Measurements from ENCODE around the gene CAV1.
"Not testable (repeated sequence)": the region's sequence is repeated elsewhere in the genome, so short reads cannot be mapped to it uniquely, and the experiment has no call there.

The CAV1 gene

DNA sequence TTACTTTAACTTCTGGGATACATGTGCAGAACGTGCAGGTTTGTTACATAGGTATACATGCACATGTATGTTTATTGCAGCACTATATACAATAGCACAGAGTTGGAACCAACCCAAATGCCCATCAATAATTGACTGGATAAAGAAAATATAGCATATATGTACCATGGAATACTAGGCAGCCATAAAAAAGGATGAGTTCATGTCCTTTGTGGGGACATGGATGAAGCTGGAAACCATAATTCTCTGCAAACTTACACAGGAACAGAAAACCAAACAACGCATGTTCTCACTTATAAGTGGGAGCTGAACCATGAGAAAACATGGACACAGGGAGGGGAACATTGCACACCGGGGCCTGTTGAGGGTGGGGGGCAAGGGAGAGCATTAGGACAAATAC is 62.4 kb downstream of the CAV1 start:
- not testable (repeated sequence) for ATAC-seq

DNA sequence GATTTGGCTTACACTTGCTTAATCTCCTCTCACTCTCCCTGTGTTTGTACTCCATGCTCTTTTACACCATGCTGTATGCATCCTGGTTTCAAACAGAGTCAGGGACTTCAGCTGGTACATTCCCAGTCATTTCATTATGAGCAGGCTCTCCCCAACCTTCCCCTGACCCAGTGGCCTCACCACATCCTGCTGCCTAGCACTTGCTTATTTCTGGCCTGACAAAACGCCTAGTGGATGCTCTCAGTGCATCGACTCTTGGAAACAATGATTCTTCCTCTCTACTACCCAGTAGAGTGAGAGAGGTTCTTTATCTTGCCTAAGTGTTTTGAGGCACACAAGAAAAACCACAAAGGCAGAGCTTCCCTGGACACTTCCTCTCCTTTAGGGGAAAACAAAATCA is 63.4 kb downstream of the CAV1 start:
- H3K4me3 Mint-ChIP-seq: no peak overlapping the region
- H3K27ac Mint-ChIP-seq: no peak overlapping the region
- peaks cover 14% of the 10 kb centered on the region for H3K27me3 Mint-ChIP-seq
- no peaks in the 10 kb centered on the region for H3K9me3 Mint-ChIP-seq
- no peaks in the 10 kb centered on the region for H3K36me3 Mint-ChIP-seq
- ATAC-seq: peak; percentile 67
- peaks cover 39% of the 10 kb centered on the region for H3K4me1 Mint-ChIP-seq

More for the DNA sequence above, 62.4 kb downstream of the CAV1 start:
- H3K9me3 Mint-ChIP-seq, H3K27ac Mint-ChIP-seq, H3K27me3 Mint-ChIP-seq, H3K36me3 Mint-ChIP-seq, H3K4me3 Mint-ChIP-seq: not testable (repeated sequence)
- peaks cover 36% of the 10 kb centered on the region for H3K4me1 Mint-ChIP-seq

DNA sequence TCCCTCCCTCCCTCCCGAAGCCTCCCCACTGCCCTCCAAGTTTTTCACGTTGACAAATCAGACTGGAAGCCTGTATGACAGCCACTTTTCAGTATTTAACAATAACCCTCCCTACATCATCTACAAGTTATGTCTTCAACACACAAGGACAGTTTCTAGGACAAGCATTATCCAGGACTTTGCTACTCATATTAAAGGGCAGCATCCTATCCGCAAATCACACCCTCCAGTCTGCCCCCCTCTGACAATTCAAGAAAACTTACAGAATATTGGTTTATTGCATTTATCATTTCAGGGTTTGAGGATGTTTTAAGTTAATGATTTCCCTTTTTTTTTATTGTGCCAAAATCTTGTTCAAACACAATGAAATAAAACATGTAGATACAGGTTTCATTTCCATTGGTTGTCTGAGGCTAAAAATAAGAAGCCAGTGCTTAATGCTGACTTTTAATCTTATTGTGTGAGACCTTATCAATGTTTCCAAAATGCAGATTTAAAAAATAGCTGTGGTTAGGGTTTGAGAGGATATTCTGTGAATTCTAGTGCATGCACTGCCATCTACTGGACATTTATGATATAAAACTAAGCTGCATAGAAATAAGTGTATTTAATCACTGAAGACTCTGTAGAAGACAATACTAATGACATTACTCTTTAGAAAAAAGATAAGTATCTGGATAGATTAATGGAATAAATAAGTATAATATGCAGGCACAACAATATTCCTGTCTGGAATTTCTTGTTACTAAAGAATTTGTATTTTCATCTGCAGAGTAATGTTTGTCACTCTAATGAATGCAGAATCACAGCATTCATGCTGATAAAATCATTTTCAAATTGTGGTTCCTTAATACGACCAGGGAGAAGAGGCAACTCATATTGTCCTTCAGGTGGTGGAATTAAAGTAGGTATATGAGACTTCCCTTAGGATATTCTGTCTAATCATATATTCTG is 64.1 kb downstream of the CAV1 start:
- Mint-ChIP-seq H3K4me1 (peaks cover 34% of the 10 kb centered on the region), H3K4me3 (no peak overlapping the region), H3K27me3 (peaks cover 18% of the 10 kb centered on the region), H3K9me3 (no peaks in the 10 kb centered on the region), H3K36me3 (no peaks in the 10 kb centered on the region), H3K27ac (no peak overlapping the region)
- no peak for ATAC-seq

DNA sequence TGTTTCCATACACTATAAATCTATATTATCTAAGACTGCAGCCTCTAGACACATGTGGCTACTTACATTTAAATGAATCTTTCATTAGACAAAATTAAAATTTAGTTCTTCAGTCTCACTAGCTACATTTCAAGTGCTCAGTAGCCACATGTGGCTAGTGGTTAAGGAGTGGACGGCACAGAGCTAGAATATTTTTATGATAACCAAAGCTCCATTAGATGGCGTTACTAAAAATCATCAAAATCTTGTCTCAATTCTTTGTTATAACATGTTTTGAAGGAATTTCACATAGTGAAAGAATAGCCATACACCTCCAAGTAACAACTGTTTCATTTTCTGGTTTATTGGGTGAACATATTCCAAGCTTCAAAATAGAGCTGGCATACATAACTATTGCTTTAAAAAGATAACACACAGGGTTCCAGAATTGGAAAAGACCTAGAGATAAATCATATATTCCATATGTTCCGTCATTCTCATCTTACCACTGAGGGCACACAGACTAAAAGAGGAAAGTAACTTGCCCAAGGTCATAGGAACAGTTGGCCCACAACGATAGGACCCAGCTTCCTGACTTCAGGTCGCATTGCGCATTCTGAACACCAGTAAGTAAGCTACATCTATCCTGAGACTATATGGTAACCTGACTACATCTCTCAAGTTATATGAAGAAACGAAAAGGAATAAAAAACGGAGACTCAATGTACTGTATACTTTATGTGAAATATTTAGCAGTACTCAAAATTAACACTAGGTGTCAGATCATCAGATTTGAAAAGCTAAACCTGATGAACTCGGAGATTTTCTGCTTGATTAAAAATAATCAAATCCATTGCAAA is 66.6 kb downstream of the CAV1 start:
- peaks cover 33% of the 10 kb centered on the region for H3K4me1 Mint-ChIP-seq

DNA sequence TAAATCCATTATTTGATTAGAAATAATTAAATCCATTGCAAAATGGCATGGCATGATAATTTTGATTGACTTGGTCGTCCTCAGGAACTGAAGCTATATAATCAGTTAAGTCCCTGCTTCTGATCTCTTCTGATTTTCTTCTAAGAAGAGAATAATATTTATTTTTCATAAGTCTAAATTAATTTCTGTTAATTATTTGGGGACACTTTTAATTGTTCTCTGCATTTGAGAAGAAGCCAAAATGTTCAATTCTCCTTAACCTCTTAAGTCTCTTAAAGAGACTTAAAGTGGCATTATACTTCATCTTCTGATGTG is 67.2 kb downstream of the CAV1 start:
- no peak for ATAC-seq
- H3K27ac Mint-ChIP-seq: no peak overlapping the region
- H3K4me1 Mint-ChIP-seq: peaks cover 33% of the 10 kb centered on the region
- peaks cover 31% of the 10 kb centered on the region for H3K27me3 Mint-ChIP-seq
- H3K9me3 Mint-ChIP-seq: no peaks in the 10 kb centered on the region
- H3K4me3 Mint-ChIP-seq: peak overlapping the region; percentile 58
- H3K36me3 Mint-ChIP-seq: no peaks in the 10 kb centered on the region

More for the DNA sequence above, 66.6 kb downstream of the CAV1 start:
- Mint-ChIP-seq H3K27me3 (peaks cover 31% of the 10 kb centered on the region), H3K9me3 (no peaks in the 10 kb centered on the region), H3K4me3 (peak overlapping the region; percentile 57), H3K27ac (no peak overlapping the region), H3K36me3 (no peaks in the 10 kb centered on the region)
- no peak for ATAC-seq

DNA sequence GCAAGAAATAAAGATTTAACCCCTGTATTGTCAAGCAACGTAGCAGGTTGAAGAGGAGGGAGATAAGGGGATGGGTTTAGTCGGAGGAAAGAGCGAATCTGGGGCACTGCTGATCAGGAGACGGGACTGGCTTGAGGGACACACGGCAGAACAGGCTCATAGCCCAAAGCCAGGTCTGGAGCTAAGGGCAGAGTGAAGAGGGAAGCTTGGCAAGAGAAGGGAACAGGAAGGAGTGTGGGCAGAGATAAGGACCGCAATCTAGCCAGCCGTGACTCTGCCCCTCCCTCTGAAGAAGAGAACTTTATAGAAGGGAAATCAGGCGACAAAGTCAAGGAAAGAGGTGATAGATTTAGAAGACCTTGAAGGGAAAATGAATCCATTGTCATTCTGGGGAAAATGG is 67.6 kb downstream of the CAV1 start:
- peaks cover 31% of the 10 kb centered on the region for H3K27me3 Mint-ChIP-seq
- ATAC-seq: peak; percentile 34
- H3K4me3 Mint-ChIP-seq: peak overlapping the region; percentile 58
- no peaks in the 10 kb centered on the region for H3K9me3 Mint-ChIP-seq
- H3K27ac Mint-ChIP-seq: no peak overlapping the region
- no peaks in the 10 kb centered on the region for H3K36me3 Mint-ChIP-seq
- H3K4me1 Mint-ChIP-seq: peaks cover 33% of the 10 kb centered on the region

DNA sequence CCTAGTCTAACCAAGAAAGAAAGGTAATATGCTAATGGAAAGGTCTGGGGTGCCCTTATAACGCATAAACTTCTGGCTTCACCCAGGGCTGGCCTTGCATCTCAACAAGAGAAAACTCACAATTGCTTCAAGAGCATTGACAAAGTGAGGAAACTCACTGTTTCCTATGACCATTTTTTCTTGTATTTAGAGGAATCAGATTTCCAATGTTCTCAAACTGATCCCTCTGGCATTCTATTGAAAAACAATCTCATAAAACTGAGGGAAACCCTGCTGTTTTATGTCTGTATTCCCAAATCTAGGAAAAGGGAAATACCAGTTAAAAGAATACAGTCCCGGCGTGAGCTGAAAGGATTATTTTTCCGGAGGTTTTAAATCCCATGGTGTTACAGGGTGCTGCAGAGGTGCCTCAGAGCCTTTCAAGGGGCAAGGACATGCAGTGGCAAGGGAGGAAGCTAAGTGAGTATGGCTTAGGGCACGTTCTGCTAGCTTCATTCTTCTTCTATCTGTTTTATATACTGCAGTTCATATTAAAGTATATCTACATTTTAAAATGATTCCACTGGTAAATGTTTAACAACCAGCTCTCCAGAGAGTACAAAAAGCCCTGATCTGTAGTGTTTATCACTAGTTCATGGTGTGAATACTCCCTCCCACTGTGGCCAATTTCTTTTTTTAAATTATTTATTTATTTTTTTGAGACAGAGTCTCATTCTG is 68.7 kb downstream of the CAV1 start:
- no peaks in the 10 kb centered on the region for H3K36me3 Mint-ChIP-seq
- ATAC-seq: no peak
- peaks cover 26% of the 10 kb centered on the region for H3K4me1 Mint-ChIP-seq
- H3K27ac Mint-ChIP-seq: no peak overlapping the region
- H3K27me3 Mint-ChIP-seq: peaks cover 41% of the 10 kb centered on the region
- no peaks in the 10 kb centered on the region for H3K9me3 Mint-ChIP-seq
- H3K4me3 Mint-ChIP-seq: no peak overlapping the region

DNA sequence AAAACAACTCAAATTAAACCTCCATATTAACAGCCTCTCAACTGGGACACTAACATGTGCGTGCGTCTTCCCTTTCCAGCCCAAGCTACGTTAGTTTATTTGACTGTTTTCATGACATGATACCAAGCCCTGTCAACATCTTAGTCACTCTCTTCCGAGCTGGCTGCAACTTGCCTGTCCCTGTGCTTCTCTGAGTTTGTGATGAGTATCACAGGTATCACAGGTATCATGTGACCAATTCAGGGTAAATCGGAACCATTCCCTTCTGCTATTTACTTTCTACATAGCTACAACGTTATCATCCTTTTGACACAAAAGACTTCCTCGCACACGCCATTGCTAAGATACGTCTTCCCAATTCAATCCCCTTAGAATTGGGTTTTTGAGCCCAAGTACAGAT is 70.2 kb downstream of the CAV1 start:
- Mint-ChIP-seq H3K27ac (no peak overlapping the region), H3K27me3 (peaks cover 41% of the 10 kb centered on the region), H3K4me1 (peaks cover 22% of the 10 kb centered on the region), H3K4me3 (no peak overlapping the region), H3K36me3 (no peaks in the 10 kb centered on the region), H3K9me3 (no peaks in the 10 kb centered on the region)
- ATAC-seq: no peak

DNA sequence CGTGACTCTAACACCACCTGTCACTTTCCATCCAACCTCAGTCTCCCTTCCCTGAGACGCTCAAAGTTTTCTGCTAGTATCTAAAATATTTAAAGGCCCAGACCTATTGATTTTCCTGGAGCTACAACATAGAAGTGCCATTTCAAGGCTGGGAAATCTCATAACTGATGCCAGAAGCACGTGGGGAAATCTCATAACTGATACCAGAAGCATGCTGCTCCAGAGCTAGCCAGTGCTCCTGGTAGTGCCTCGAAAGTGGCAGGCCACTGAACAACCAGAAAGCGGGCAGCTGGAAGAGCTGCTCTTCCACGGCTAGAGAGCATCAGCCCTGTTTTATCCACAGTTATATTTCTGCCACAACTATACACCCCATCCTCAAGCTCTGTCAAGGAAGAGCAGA is 72.5 kb downstream of the CAV1 start:
- no peaks in the 10 kb centered on the region for H3K36me3 Mint-ChIP-seq
- H3K27ac Mint-ChIP-seq: no peak overlapping the region
- peaks cover 25% of the 10 kb centered on the region for H3K4me1 Mint-ChIP-seq
- H3K9me3 Mint-ChIP-seq: no peaks in the 10 kb centered on the region
- H3K27me3 Mint-ChIP-seq: peaks cover 35% of the 10 kb centered on the region
- no peak overlapping the region for H3K4me3 Mint-ChIP-seq
- ATAC-seq: no peak

DNA sequence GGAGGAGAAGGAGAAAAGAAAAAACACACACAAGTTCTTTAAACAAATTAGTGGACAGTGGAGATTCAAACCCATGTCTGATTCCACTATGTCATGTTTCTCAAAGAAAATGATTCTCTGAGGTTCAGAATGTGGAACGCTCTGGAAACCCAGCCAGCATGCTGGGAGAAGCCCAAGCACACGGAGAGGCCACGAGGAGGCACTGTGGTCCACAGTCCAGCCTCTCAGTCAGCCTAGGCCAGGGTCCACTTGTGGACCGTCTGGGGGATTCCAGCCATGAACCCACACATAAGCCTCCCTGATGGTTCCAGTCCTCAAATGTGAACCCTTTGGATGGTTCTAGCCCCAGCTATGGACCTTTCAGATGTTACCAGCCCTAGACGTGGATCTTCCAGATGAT is 73.4 kb downstream of the CAV1 start:
- Mint-ChIP-seq H3K36me3 (no peaks in the 10 kb centered on the region), H3K4me1 (peaks cover 16% of the 10 kb centered on the region), H3K27ac (no peak overlapping the region), H3K27me3 (peaks cover 26% of the 10 kb centered on the region), H3K4me3 (no peak overlapping the region), H3K9me3 (no peaks in the 10 kb centered on the region)
- no peak for ATAC-seq

DNA sequence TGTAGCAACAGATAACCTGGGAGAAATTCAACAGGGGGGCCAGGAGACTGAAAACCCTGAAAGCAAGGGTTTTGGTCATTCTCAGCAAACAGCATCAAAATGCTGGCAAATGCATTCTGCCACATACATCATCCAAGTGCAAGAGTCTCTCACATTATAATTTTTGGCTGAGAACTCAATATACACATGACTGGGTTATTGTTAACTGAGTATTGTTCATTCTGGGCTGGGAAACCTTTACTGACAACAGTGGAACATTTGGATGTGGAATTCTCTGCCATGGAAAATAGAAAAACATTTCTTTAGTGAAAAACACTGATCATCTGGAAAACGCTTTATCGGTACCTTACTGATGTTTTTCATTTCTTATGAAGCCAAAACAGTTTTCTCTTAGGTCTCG is 74.0 kb downstream of the CAV1 start:
- Mint-ChIP-seq H3K27me3 (peaks cover 23% of the 10 kb centered on the region), H3K4me3 (no peak overlapping the region), H3K36me3 (no peaks in the 10 kb centered on the region), H3K9me3 (no peaks in the 10 kb centered on the region), H3K27ac (no peak overlapping the region), H3K4me1 (peaks cover 14% of the 10 kb centered on the region)
- no peak for ATAC-seq

DNA sequence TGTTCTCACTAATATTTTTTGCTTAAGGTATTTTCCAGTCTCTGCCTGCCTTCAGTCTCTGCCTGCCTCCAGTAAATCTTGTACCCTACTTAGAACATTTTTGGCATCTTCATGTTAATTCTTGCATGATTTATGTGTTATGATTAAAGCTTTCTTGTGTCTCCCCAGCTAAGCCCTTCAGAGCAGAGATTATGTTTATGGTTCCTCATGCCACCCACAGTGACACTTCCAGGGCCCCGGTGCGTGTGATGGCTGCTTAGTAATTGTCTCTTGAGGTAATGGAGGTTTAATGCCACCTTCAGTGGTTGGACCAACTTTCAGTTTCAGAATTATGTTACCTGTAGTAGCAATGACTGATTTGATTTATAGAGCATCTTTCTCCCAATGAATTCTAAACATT is 76.6 kb downstream of the CAV1 start:
- peak; percentile 82 for ATAC-seq

DNA sequence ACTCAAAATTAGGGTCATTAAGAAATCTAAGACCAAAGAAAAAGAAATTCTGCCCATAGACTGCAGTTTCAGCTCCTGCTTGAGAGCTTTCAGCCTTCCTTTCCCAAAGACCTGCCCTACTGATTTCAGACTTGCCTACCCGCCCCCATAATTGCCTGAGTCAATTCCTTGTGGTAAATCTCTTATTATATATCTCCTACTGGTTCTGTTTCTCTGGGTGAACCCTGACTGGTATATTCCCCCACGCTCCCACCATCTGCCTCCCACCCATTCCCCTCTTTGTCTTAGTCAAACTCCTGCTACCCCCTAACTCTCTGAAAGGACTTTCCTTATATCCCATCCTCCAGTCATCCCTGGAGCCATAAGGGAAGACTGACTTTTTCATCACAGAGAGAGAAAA is 82.5 kb downstream of the CAV1 start:
- ATAC-seq: no peak
- Mint-ChIP-seq H3K27me3 (peaks cover 52% of the 10 kb centered on the region), H3K9me3 (no peaks in the 10 kb centered on the region)

More for the DNA sequence above, 76.6 kb downstream of the CAV1 start:
- Mint-ChIP-seq H3K27me3 (peaks cover 19% of the 10 kb centered on the region), H3K27ac (peak overlapping the region; percentile 13), H3K9me3 (no peaks in the 10 kb centered on the region), H3K4me3 (no peak overlapping the region), H3K36me3 (no peaks in the 10 kb centered on the region), H3K4me1 (peaks cover 14% of the 10 kb centered on the region)

DNA sequence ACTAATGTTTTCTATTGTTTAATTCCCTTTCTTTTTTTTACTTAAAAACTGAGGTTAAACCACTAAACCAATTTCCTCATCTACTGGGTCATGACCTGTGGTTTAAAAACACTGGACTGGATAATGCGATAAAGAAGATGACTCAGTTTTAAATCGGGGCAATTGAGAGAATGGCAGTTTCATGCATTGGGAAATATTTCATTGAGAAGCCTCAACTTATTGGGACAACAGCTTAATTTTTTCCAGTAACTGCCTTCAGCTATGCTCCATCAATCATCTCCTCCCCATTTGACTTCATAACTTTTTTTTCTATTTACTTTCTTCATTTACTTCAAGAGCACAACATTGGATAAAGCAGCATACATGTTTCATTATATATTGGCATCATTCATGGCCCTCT is 85.4 kb downstream of the CAV1 start:
- H3K27ac Mint-ChIP-seq: no peak overlapping the region
- no peaks in the 10 kb centered on the region for H3K9me3 Mint-ChIP-seq
- H3K27me3 Mint-ChIP-seq: peaks cover 68% of the 10 kb centered on the region
- ATAC-seq: no peak
- no peaks in the 10 kb centered on the region for H3K4me1 Mint-ChIP-seq
- no peaks in the 10 kb centered on the region for H3K36me3 Mint-ChIP-seq
- H3K4me3 Mint-ChIP-seq: no peak overlapping the region

More for the DNA sequence above, 82.5 kb downstream of the CAV1 start:
- H3K4me3 Mint-ChIP-seq: no peak overlapping the region
- no peaks in the 10 kb centered on the region for H3K4me1 Mint-ChIP-seq
- no peaks in the 10 kb centered on the region for H3K36me3 Mint-ChIP-seq
- H3K27ac Mint-ChIP-seq: no peak overlapping the region

DNA sequence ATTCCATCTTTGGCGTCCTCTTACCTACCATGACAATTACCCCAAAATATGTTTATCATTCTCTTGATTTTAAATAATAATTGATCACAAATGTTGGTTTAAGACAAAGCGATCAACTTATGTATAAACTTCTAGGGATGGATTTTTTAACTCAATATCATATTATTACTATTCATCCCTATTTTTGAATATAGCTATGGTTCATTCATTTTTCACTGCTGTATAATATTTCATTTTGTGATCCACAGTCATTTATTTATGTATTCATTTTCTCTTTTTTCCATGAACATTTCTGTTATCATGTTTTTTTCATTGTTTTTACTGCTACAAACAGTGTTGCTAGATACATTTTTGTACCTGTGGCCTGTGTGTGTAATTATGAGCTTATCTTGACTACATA is 85.9 kb downstream of the CAV1 start:
- H3K36me3 Mint-ChIP-seq: no peaks in the 10 kb centered on the region
- H3K27ac Mint-ChIP-seq: no peak overlapping the region
- no peaks in the 10 kb centered on the region for H3K9me3 Mint-ChIP-seq
- H3K4me1 Mint-ChIP-seq: no peaks in the 10 kb centered on the region
- no peak overlapping the region for H3K4me3 Mint-ChIP-seq
- no peak for ATAC-seq
- H3K27me3 Mint-ChIP-seq: peaks cover 64% of the 10 kb centered on the region

Measured in stimulated activated memory B cell treated with anti-CD40 and anti-IgM and Interleukin-4, amounts not matched to agents 10 μg/mL and 1 μg/mL and 100 μg/mL, for 72 hours (primary cell).